DMS 273 (cell line): ENCODE data around the gene SNAPIN.
A peak's percentile ranks its signal among the peaks of the same experiment; 100 is the strongest.

ENCODE experiments used
- DNase-seq: peaks from one replicate; lab custom pipeline; 2025; ENCODE audit not compliant: unreplicated experiment; lab: John Stamatoyannopoulos, UW

The SNAPIN gene, protein sequence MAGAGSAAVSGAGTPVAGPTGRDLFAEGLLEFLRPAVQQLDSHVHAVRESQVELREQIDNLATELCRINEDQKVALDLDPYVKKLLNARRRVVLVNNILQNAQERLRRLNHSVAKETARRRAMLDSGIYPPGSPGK

DNA sequence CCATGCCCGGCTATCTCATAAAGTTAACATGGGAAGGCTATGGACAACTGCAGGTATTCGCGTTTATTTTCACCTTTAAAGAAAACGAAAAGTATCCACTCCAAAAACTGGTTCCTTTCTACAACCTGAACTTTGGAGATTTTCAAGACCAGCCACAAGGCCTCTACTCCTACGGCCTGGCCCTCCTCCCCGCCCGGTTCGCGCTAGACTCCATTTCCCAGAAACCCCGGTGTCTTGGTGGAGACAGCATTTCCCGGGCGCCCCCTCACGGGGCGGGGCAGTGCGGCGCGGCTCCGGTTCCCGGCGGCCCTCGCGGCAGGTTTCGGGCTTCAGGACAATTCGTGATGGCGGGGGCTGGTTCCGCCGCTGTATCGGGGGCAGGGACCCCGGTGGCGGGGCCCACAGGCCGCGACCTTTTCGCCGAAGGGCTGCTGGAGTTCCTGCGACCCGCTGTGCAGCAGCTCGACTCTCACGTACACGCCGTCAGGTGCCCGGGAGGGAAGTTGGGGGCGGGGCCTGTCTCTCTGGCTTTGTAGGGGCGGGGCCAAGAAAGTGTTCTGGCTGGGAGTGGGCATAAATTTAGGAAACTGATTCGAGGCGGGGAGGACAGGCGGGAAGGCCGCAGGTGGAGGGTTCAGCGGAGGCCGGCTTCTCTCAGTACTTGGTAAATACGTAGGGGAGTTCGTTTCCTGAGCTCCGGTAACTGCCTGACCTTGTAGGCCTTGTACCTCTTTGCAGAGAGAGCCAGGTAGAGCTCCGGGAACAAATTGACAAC, at the start of gene SNAPIN:
Gene SNAPIN (plus strand): TSS at position 304 of the 775 bp plus-strand sequence. CDS start 41 bp downstream, at position 345.
- peak; percentile 96 for DNase-seq

DNA sequence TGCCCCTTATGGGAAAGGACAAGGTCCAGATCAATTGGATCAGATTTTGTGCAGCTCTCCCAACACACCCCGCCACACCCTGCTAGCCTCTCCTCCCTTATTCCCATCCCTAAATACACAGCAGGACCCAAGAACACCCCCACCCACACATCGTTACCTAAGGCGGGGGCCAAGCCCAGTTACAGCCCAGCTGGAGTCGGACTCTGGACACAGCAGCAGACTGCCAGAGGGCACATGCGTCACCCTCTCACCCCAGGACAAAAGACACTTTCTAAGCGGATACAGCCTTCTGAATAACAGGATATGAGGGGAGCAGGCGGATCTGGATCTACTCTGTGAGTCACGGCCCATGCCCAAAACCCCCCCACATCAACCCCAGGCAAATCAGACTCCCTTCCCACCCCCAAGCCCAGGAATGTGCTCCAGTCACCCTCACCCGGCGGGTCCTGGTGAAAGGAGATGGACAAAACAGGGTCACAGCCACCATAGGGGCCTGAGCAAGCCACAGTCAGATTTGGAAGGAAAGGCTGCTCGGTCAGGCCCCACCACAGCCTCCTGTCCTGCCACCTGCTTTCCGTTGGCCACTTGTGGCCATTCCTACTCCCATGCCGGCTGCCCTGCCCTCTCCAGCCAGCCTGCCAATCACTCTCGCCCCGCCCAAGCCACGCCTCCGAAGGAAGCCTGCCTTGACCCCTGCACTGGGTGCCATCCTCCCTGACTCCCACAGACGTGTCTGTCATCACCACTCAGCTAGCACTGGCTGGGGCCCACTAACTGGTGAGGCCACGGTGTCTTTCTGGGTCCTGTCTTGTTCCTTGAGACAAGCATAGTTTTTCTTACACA, 49.5 kb upstream of the SNAPIN start:
- DNase-seq: no peak

DNA sequence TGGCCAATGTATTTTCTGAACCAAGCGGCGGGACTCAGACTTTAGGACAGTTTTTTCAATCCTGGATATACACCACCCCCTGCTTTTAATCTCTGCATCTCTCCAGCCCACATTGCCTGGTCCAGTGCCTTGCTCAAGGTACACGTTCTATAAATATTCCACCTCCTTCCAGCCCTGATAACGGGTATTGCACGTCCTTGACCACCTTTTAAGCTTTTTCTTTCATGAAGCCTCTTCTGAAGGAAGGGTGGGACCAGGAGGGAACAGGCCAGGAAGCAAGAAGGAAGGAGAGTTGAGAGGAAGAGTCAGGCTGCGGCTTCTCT, 49.0 kb upstream of the SNAPIN start:
- no peak for DNase-seq

DNA sequence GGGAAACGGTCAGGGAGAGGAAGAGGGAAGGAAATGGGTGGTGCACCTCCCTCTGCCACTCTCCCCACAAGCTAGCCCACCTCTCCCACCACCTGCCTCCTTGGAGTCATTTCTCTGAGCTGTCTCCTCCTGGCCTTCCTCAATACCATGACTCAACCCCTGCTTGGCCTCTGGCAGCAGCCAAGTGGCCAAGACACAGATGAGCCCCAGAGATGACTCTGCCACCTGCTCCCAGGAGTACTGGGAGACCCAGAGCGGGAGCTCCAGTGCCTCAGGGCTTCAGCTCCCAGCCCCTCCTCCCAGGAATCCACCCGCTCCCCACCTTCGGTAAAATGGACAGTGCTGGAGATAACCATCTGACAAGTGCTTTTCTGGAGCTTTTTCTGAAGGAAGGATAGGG, 48.2 kb upstream of the SNAPIN start:
- no peak for DNase-seq

DNA sequence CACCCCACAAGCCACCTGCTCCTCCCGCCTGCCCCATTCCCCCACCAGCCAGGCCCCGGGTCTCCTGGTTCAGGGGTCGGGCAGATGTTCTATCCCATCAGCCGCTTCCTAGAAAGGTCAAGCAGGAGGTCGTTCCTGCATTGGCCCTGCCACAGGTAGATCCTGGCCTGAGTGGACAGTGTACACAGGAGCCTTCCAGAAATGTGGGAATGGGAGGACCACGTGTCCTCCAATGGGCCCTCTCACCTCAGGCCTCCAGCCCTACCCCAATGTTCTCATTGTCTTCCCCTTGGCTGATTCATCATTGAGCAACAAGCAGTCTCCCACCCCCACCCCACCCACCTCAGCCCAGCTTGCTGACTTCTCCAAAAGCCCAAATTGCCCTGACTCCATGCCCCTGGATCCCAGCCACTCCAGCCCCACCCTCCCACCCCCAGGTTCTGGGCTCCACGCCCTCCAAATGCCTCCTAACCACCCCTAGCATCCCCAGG, 47.6 kb upstream of the SNAPIN start:
- DNase-seq: no peak

DNA sequence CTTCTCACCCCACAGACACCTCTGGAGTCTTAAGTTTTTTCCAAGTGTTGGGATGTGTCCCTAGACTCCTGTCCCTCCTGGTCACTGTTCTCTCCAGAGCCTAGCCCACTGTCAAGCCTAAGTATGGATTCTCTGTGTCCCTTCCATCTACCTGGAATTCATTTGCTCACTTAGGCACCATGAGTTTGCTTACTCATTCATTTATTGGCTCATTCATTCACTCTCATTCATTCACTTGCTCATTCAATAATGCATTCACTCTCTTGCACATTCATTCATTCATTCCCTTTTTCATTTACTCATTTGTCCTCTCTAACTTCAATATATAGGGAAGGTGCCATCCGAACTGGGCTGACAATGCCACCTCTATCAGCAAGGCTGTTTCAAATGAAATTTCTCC, 47.1 kb upstream of the SNAPIN start:
- no peak for DNase-seq

DNA sequence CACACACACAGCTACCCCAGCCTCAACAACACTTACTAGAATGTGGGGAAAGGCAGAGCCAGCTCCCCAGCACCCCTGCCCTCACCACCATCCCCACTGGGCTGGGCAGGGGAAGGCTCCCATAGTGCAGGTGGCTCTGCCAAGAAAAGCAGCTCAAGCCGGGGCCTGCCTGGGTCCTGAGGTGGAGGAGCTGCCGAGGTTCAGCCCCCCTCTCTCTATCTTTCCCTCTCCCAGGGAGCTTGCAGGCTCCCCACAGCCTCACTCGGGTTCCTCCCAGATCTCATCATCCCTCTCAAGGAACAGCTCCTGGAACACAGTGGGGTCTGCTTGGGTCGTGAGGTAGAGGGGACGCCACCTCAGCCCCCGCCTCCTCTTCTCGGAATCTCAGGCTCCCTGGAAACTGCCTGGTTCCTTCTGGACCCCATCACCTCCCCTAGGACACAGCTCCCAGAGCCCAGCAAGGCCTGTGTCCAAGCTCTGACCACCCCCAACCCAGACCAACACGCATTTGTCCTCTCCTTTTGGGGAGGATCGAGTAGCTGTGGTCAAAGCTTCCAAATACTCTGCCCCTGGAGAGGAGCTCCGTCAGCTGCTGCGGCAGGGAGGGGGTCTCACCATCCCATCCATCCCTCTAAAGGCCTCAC, 46.3 kb upstream of the SNAPIN start:
- no peak for DNase-seq

DNA sequence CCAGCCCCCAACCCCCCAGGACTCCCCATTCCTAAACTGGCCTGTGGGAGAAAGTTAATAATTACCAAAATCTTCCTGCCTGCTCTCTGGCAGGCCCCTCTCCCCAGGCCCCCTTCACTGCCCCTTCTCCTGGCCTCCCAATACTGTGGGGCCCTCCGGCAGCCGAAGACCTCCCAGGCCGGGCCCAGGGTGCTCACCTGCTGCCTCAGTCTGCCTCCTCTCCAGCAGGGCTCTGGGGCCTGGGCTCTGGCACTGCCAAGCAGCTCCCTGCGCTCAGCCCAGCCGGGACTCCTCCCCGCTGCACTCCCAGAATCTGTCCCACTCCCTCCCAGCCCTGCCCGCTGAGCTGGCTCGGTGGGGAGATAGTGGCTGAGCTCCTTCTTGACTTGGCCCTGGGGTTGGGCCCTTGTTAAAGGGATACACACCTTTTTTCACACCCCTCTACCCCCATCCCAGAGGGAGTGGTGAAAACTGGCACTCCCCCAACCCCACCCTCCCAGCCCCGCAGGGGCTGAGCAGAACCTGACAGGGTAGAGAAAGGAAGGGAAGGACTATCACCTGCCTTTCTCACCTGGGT, 45.7 kb upstream of the SNAPIN start, which contains the start of gene S100A16:
Gene S100A16 (minus strand): TSS at position 383 of the 577 bp plus-strand sequence. CDS start 4,986 bp downstream, outside the sequence.
- DNase-seq: peak; percentile 43

DNA sequence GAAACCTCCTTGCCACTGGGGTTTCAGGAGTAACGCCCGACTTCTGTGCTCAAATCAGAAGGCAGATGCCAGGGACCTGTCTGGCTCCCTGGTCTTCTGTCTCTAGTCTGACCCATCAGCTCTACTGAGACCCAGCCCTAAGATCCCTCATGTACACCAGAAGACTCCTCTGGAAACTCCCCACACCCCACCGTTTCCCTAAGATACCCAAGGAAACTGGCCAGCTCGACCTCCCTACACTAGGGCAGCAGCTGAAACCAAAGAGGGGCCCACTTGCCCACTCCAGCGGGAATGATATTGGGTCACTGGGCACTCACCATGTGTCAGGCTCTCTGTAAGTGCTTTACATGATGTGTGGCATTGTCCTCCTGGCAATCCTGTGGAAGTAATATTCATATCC, 45.1 kb upstream of the SNAPIN start:
- DNase-seq: no peak

DNA sequence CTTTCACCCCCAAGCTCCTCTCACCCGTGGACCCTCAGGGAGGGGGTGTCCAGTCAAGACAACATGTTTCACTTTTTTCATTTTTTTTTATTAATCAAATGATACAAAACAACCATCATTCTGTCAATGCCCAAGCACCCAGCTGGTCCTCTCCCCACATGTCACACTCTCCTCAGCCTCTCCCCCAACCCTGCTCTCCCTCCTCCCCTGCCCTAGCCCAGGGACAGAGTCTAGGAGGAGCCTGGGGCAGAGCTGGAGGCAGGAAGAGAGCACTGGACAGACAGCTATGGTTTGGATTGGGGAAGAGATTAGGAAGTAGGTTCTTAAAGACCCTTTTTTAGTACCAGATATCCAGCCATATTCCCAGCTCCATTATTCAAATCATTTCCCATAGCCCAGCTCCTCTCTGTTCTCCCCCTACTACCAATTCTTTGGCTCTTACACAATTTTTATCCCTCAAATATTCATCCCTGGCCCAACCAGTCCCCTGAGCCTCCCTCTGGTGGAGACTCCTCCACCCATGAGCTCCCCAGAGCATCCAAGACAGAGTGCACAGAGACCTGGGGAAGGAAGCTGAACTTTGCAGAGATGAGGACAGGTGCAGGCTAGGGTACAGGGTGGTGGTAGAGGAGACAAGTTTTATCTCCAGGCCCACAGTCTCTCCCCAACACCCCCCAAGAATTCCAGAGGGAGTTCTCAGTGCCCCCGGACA, 44.2 kb upstream of the SNAPIN start:
- no peak for DNase-seq

DNA sequence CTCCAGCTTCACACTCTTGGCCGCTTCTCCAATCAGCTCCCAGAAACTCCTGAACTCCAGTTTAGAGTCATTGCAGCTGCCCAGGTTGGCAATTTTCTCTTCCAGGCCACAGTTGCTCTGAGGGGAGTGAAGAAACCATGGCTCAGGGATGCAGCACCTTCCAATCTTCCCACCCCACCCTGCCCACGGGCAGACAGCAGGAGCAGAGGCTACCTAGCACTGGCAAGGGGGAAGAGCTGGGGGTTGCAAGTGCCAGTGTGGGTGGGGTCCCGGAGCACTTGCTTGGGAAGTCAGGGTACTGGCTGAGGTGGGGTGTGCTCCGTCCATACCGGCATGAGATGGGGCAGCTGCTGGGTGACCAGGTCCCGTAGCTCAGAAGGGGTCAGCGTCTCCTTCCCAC, 43.6 kb upstream of the SNAPIN start:
- no peak for DNase-seq

DNA sequence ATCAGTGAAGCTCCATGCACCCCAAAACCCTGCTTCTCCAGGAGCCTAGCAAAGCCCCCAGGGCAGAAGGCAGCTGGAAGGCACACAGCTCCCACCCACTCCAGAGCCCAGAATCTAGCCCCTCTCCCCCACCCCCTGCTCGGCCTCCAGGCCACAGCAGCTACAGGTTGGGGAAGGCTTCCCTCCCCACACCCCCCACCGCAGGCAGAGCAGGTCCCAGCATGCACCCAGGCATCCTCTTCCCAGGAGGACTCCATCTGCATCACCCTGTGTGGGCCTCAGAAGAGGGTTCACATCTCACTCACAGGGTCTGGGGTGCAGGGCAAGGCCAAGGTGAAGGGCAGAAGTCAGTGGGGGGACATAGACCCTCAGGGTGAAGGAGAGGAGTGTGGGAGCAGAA, 43.1 kb upstream of the SNAPIN start:
- no peak for DNase-seq

DNA sequence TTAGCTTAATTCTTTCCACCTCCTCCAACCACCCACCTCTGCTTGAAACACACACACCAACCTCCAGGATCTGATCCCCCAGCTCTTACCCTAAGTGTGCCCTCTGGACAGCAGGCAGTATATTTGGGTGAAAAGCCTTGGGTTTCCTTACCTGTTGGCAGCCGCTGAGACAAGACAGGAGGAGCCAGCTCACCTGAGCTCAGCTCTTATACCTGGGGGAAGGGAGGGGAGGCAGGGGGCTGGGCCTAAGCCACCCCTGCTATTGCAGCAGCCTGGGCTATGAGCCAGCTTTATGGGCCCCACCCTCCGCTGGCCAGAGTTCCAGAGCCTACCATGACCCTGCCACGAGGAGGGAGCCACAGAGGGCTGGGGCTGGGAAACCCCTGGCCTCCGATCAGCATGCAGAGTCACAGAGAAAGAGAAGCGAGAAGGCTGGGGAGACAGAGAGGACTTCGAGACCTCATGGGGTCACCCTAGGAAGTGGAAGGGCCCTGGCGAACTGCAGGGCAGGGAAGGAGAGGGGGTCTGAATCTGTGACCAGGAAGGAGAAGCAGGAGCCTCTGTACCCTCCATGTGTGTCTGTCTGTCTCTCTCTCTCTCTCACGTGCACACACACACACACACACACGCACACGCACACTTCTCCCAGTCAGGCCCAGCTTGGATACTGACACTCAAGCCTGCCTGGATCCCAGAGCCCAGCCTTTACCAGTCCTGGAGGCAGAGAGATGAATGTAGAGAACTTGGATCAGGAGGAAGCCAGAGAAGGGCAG, 42.2 kb upstream of the SNAPIN start, which contains the start of gene S100A14:
Gene S100A14 (minus strand): TSS at position 182 of the 773 bp plus-strand sequence. CDS start 467 bp downstream, outside the sequence.
- DNase-seq: no peak

DNA sequence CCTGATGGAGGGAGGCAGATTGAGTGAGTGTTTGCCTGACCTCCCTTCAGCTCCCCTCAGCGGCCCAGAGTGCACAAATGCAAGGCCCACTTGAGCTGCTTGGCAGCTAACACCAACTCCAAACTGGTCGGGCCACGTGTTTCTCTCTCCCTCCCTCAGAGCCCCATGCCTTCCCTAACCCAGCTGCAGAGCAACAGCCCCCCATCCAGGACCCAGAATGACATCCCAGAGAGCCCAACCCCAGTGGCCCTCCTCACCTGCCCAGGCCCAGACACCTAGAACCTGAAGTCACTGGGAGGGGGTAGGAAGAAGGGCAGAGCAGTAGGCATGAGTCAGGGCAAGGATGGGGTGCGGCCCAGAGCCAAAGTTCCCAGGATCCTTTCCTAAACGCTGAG, 41.6 kb upstream of the SNAPIN start:
- no peak for DNase-seq

DNA sequence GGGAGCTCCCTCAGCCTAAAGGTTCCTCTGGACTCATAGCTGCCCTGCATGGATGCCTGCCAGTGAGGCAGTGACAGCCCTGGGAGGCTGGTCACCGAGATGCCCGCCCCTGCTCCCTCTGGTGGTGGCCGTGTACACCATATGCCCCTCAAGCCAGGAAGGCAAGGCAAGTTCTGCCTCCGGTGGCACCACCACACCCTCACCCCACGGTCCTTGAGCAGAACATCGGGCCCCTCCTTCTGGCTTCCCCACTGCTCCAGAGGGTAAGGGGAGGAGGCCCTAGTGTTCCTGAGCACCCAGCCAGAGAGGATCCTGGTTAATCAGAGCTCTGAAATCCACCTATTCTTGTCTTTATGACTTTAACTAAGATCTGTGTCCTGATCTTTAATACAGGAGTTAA, 40.8 kb upstream of the SNAPIN start:
- peak; percentile 64 for DNase-seq

DNA sequence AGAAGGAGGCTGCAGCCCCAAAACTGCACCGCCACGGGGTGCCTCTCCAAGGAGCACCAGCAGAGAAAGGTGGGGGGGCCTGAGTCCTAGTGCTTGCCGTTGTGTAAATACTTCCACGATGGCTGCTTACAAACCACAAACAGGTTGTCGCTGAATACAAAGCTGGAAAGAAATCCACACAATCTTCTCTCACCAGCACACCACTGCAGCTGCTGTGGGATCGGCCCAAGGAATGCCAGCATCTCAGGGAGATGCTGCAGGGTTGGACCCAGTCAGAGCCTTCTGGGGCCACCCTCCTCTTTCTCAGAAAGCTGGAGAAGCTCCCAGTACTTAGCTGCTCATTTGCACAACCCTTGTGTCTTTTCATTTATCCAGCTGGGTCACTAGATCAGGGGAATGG, 39.3 kb upstream of the SNAPIN start:
- no peak for DNase-seq

DNA sequence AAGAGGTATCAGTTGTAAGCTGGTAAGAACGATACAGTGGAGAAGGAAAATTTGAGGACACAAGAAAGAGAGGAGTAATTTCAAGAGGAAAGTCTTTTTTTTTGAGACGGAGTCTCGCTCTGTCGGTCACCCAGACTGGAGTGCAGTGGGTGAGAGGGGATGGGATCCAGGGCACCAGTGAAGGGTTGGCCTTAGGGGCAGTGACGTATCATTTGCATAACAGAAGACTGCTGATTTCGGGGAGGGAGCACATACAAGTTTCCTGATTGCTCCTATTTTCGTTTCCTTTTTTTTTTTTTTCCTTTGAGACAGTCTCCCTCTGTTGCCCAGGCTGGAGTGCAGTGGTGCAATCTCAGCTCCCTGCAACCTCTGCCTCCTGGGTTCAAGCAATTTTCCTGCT, 35.4 kb upstream of the SNAPIN start:
- no peak for DNase-seq

DNA sequence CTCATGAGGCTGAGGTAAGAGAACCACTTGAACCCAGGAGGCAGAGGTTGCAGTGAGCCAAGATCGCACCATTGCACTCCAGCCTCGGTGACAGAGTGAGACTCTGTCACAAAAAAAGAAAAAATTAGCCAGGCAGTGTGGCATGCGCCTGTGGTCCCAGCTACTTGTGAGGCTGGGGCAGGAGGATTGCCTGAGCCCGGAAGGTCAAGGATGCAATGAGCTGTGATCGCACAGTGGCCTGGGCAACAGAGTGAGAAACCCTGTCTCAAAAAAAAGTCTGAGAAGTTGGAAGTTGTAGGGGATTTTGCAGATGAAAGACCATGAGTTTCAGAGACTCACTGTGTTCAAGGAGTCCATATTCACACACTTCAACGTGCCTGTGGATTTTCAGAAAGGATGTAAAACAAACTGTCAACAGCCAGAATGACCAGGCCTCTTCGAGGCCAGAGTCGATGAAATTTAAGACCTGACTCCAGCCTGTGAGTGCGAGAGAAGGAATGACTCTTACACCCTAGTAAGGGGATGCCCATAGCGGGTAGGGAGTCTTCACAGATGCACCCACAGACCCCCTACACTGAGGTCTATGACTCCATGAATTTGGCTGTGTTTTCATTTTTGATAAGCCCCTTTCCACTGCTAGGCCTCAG, 33.4 kb upstream of the SNAPIN start:
- no peak for DNase-seq

DNA sequence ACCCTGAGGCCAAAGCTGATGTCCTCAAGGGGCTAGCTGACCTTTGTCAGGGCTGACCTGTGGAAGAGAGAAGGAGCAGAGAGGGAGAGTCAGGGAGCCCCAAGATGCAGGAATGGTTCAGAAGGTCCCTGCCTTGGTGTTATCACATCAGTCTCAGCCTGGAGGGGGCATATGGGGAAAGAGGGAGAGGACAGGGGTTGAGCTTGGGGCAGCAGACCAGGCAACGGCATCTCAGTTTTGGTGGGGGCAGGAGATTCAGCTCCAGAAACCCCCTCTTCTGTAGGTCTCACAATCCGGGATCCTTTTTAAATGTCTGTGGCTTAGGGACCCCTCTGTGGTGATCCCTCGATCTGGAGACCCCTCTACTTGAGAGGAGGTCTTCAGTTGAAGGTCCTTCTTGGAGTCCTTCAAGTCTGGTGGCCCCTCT, 32.0 kb upstream of the SNAPIN start:
- DNase-seq: no peak
